K562 (cell line): Measurements from ENCODE around the gene MSN. TPM values are rescaled to one million over a fixed set of nuclear protein-coding genes. Genes with fewer than 3 reads are reported as not detected.

Experiments used
- ARID2 ChIP-seq: fragments of 450-650 bp; IDR thresholded peaks from 2 replicates; pipeline ENCODE4 v1.6.1; 2017; ENCODE audit warnings: antibody characterized with exemption, mild to moderate bottlenecking
- CHAMP1 ChIP-seq: fragments of 450-650 bp; IDR thresholded peaks from 2 replicates; pipeline ENCODE4 v1.6.1; 2016; ENCODE audit warnings: mild to moderate bottlenecking
- CHD4 ChIP-seq: fragments of 200-600 bp; sonication (generic); IDR thresholded peaks from 3 replicates; pipeline ENCODE4 v1.6.1; 2012; ENCODE audit warnings: low read depth, mild to moderate bottlenecking, mixed read lengths, low read length, inconsistent platforms; ENCODE audit not compliant: insufficient read depth, insufficient replicate concordance, poor library complexity, severe bottlenecking
- CREB1 ChIP-seq, 2 experiments: sonication (generic) in 1 of 2; formaldehyde crosslinking in 1 of 2; IDR thresholded peaks; 2 replicates each; pipeline versions ENCODE4 v1.6.1 to v1.8.0; 2012 to 2022; ENCODE audit warnings: inconsistent platforms in 1 of 2, mild to moderate bottlenecking in 1 of 2, missing genetic modification reagents in 1 of 2, moderate library complexity in 1 of 2
- ELF1 ChIP-seq: fragments of 200-800 bp; sonication (Bioruptor generic); IDR thresholded peaks from 2 replicates; pipeline ENCODE4 v1.6.1; 2016; ENCODE audit warnings: missing genetic modification characterization, missing compliant biosample characterization
- MYC ChIP-seq, 2 experiments: fragments of 250-450 bp in 1 of 2; sonication (Bioruptor Pico) in 1 of 2; IDR thresholded peaks; 2 replicates each; pipeline versions ENCODE4 v1.5.1 to v1.6.1; 2012 to 2021; ENCODE audit warnings: low read depth in 2 of 2, borderline replicate concordance in 1 of 2, improper control_type of control experiment in 1 of 2, low read length in 1 of 2, mild to moderate bottlenecking in 1 of 2, moderate library complexity in 1 of 2
- RB1 ChIP-seq: fragments of 450-650 bp; IDR thresholded peaks from 2 replicates; pipeline ENCODE4 v1.6.1; 2017; ENCODE audit warnings: low read depth, mild to moderate bottlenecking
- SAFB2 ChIP-seq: fragments of 200-400 bp; formaldehyde crosslinking; IDR thresholded peaks from 2 replicates; pipeline ENCODE4 v1.6.1; 2018; ENCODE audit warnings: borderline replicate concordance, low read length, low read depth, moderate library complexity; ENCODE audit not compliant: severe bottlenecking
- SMARCA5 ChIP-seq: fragments of 450-650 bp; IDR thresholded peaks from 2 replicates; pipeline ENCODE4 v1.6.1; 2016
- SMARCB1 ChIP-seq: IDR thresholded peaks from 2 replicates; pipeline ENCODE4 v1.6.1; 2011; ENCODE audit warnings: improper control_type of control experiment, low read depth; ENCODE audit not compliant: insufficient read length
- WHSC1 ChIP-seq: IDR thresholded peaks from one replicate; pipeline ENCODE4 v1.6.1; 2012; ENCODE audit warnings: low read length, control low read depth, inconsistent platforms
- ZNF143 ChIP-seq: sonication (generic); formaldehyde crosslinking; IDR thresholded peaks from 2 replicates; pipeline ENCODE4 v1.9.0; 2022; ENCODE audit warnings: mild to moderate bottlenecking, missing genetic modification reagents
- ZNF696 ChIP-seq: fragments of 250-450 bp; sonication (Bioruptor Pico); conservative IDR thresholded peaks from 2 replicates; pipeline ENCODE4 v1.4.0; 2020; ENCODE audit warnings: mild to moderate bottlenecking, moderate library complexity
- polyA plus RNA-seq, 8 experiments: library from polyadenylated mRNA; depleted of rRNA in 4 of 8; stranded (reverse) in 5 of 8; unstranded in 3 of 8; fragments of >200 nt; fragmentation: Nextera tagmentation in 2 of 8; fragmentation: Illumina TruSeq in 1 of 8; extraction: Ambion mirVana in 2 of 8; extraction: Trizol in 1 of 8; gene quantifications; 2 replicates each; pipeline versions ENCODE4 v1.2.1 to v1.2.3, GENCODE V29; 2011 to 2014; ENCODE audit warnings: inconsistent platforms in 1 of 8, missing spikeins in 1 of 8
- total RNA-seq, 7 experiments: library from RNA; depleted of rRNA in 6 of 7; stranded (reverse); fragments of >200 nt in 6 of 7; fragmentation: Illumina TruSeq in 2 of 7; extraction: Trizol in 2 of 7; gene quantifications; 2 replicates each; pipeline versions ENCODE4 v1.2.1 to v1.2.3, GENCODE V29; 2011 to 2021; ENCODE audit warnings: low replicate concordance in 1 of 7
- TF ChIP-seq, protein P1 (sequence below): sonication (generic); formaldehyde crosslinking; IDR thresholded peaks from 2 replicates; pipeline ENCODE4 v1.8.0; 2022; ENCODE audit warnings: mild to moderate bottlenecking, missing genetic modification reagents
- TF ChIP-seq, protein P2 (sequence below), 2 experiments: fragments of 150-350 bp in 1 of 2; IDR thresholded peaks; 2 replicates each; pipeline ENCODE4 v1.6.1; 2012 to 2016; ENCODE audit warnings: low read depth in 2 of 2, low read length in 2 of 2, mild to moderate bottlenecking in 1 of 2, moderate library complexity in 1 of 2

The MSN gene
- total and polyA plus RNA-seq, 9 of the 15 experiments (the other 6 are each of a cell fraction or from before 2014, with no cell fraction given): 128 to 486 (median 237) TPM

GRCh38 chrX:65668377-65669310 lies 1.2 kb downstream of the MSN start (continued):
- TF ChIP-seq, protein P1, sequence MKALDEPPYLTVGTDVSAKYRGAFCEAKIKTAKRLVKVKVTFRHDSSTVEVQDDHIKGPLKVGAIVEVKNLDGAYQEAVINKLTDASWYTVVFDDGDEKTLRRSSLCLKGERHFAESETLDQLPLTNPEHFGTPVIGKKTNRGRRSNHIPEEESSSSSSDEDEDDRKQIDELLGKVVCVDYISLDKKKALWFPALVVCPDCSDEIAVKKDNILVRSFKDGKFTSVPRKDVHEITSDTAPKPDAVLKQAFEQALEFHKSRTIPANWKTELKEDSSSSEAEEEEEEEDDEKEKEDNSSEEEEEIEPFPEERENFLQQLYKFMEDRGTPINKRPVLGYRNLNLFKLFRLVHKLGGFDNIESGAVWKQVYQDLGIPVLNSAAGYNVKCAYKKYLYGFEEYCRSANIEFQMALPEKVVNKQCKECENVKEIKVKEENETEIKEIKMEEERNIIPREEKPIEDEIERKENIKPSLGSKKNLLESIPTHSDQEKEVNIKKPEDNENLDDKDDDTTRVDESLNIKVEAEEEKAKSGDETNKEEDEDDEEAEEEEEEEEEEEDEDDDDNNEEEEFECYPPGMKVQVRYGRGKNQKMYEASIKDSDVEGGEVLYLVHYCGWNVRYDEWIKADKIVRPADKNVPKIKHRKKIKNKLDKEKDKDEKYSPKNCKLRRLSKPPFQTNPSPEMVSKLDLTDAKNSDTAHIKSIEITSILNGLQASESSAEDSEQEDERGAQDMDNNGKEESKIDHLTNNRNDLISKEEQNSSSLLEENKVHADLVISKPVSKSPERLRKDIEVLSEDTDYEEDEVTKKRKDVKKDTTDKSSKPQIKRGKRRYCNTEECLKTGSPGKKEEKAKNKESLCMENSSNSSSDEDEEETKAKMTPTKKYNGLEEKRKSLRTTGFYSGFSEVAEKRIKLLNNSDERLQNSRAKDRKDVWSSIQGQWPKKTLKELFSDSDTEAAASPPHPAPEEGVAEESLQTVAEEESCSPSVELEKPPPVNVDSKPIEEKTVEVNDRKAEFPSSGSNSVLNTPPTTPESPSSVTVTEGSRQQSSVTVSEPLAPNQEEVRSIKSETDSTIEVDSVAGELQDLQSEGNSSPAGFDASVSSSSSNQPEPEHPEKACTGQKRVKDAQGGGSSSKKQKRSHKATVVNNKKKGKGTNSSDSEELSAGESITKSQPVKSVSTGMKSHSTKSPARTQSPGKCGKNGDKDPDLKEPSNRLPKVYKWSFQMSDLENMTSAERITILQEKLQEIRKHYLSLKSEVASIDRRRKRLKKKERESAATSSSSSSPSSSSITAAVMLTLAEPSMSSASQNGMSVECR: no peak
- no peak for TF ChIP-seq CHAMP1
- no peak for TF ChIP-seq ZNF143
- no peak for TF ChIP-seq RB1
- no peak for TF ChIP-seq ZNF696 (CRISPR knock-in tag)
- no peak for TF ChIP-seq ELF1 (tag)
- no peak for TF ChIP-seq CREB1 (IDR thresholded peaks at IDR 0.05)
- TF ChIP-seq CREB1 (CRISPR knock-in tag; IDR thresholded peaks at IDR 0.05): no peak
- TF ChIP-seq CHD4: no peak
- TF ChIP-seq SMARCA5: no peak
- TF ChIP-seq SAFB2: no peak
- TF ChIP-seq ARID2: no peak
- no peak for TF ChIP-seq SMARCB1
- no peak for TF ChIP-seq WHSC1
- TF ChIP-seq, protein P2, sequence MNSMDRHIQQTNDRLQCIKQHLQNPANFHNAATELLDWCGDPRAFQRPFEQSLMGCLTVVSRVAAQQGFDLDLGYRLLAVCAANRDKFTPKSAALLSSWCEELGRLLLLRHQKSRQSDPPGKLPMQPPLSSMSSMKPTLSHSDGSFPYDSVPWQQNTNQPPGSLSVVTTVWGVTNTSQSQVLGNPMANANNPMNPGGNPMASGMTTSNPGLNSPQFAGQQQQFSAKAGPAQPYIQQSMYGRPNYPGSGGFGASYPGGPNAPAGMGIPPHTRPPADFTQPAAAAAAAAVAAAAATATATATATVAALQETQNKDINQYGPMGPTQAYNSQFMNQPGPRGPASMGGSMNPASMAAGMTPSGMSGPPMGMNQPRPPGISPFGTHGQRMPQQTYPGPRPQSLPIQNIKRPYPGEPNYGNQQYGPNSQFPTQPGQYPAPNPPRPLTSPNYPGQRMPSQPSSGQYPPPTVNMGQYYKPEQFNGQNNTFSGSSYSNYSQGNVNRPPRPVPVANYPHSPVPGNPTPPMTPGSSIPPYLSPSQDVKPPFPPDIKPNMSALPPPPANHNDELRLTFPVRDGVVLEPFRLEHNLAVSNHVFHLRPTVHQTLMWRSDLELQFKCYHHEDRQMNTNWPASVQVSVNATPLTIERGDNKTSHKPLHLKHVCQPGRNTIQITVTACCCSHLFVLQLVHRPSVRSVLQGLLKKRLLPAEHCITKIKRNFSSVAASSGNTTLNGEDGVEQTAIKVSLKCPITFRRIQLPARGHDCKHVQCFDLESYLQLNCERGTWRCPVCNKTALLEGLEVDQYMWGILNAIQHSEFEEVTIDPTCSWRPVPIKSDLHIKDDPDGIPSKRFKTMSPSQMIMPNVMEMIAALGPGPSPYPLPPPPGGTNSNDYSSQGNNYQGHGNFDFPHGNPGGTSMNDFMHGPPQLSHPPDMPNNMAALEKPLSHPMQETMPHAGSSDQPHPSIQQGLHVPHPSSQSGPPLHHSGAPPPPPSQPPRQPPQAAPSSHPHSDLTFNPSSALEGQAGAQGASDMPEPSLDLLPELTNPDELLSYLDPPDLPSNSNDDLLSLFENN (IDR thresholded peaks at IDR 0.05; ENCODE audit: low read depth in 2 of 2, low read length in 2 of 2): no peak
- peak; percentile 66 for TF ChIP-seq MYC (IDR thresholded peaks at IDR 0.05; ENCODE audit: low read depth, low read length)
- TF ChIP-seq MYC (CRISPR knock-in tag; IDR thresholded peaks at IDR 0.05; ENCODE audit: borderline replicate concordance, low read depth): 0 out of 2 replicates have a peak, but pooled peaks have one; percentile 37
